ENCODE measurements around the gene GPC3. TPM values are rescaled to one million over a fixed set of nuclear protein-coding genes. Genes with fewer than 3 reads are reported as not detected.

The GPC3 gene
- total RNA-seq, 4 donors from 2014 or later: 1.2 to 13.3 (median 8.0) TPM

GRCh38 chrX:133834771-133835170 lies 150.6 kb downstream of the GPC3 start:
- Histone ChIP-seq H3K36me3 (no peaks in the 10 kb centered on the region), H3K27me3 (peaks cover 0 to 4% (median 0%) of the 10 kb centered on the region in 4 donors), H3K4me1 (no peaks in the 10 kb centered on the region), H3K4me3 (no peak overlapping the region), H3K9me3 (no peaks in the 10 kb centered on the region), H3K27ac (replicated peaks in 1 of 4) (no peak overlapping the region)
- no peak for TF ChIP-seq EP300 (IDR thresholded peaks at IDR 0.05)
- intact Hi-C loops (cut with DNase I): no loop called here
- DNase-seq (ENCODE audit: extremely low spot score): no peak
- WGBS: 47% methylated on average over 1 of the region's 1 CpG

- H3K4me1 ChIP-seq: no peaks in the 10 kb centered on the region
- intact Hi-C loops (cut with DNase I): no loop called here
- no peaks in the 10 kb centered on the region for H3K9me3 ChIP-seq
- no peaks in the 10 kb centered on the region for H3K27me3 ChIP-seq
- no peak for DNase-seq (ENCODE audit: extremely low spot score)
- H3K4me3 ChIP-seq: no peak overlapping the region
- H3K27ac ChIP-seq (replicated peaks in 1 of 4): no peak overlapping the region
- no peaks in the 10 kb centered on the region for H3K36me3 ChIP-seq
- TF ChIP-seq, protein P1, sequence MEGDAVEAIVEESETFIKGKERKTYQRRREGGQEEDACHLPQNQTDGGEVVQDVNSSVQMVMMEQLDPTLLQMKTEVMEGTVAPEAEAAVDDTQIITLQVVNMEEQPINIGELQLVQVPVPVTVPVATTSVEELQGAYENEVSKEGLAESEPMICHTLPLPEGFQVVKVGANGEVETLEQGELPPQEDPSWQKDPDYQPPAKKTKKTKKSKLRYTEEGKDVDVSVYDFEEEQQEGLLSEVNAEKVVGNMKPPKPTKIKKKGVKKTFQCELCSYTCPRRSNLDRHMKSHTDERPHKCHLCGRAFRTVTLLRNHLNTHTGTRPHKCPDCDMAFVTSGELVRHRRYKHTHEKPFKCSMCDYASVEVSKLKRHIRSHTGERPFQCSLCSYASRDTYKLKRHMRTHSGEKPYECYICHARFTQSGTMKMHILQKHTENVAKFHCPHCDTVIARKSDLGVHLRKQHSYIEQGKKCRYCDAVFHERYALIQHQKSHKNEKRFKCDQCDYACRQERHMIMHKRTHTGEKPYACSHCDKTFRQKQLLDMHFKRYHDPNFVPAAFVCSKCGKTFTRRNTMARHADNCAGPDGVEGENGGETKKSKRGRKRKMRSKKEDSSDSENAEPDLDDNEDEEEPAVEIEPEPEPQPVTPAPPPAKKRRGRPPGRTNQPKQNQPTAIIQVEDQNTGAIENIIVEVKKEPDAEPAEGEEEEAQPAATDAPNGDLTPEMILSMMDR (IDR thresholded peaks at IDR 0.05): no peak
- no peak for TF ChIP-seq POLR2A (IDR thresholded peaks at IDR 0.05; ENCODE audit: low read depth)
- no peak for TF ChIP-seq POLR2AphosphoS5 (IDR thresholded peaks at IDR 0.05)
Observed at GRCh38 chrX:133819546-133819945, 165.8 kb downstream of the GPC3 start.

GRCh38 chrX:133818019-133818418 lies 167.4 kb downstream of the GPC3 start:
- H3K4me3 ChIP-seq: no peak overlapping the region
- TF ChIP-seq POLR2A (IDR thresholded peaks at IDR 0.05; ENCODE audit: low read depth) (no peak), EP300 (IDR thresholded peaks at IDR 0.05) (no peak), POLR2AphosphoS5 (IDR thresholded peaks at IDR 0.05) (no peak)
- TF ChIP-seq, protein P1 (IDR thresholded peaks at IDR 0.05): no peak
- H3K27ac ChIP-seq (replicated peaks in 1 of 4): no peak overlapping the region
- H3K9me3 ChIP-seq: no peaks in the 10 kb centered on the region
- no peaks in the 10 kb centered on the region for H3K27me3 ChIP-seq
- H3K36me3 ChIP-seq: no peaks in the 10 kb centered on the region
- no peak for DNase-seq (ENCODE audit: extremely low spot score)
- 72% methylated on average over 5 of the region's 5 CpGs for WGBS
- H3K4me1 ChIP-seq: no peaks in the 10 kb centered on the region
- intact Hi-C loops (cut with DNase I): no loop called here

DNA sequence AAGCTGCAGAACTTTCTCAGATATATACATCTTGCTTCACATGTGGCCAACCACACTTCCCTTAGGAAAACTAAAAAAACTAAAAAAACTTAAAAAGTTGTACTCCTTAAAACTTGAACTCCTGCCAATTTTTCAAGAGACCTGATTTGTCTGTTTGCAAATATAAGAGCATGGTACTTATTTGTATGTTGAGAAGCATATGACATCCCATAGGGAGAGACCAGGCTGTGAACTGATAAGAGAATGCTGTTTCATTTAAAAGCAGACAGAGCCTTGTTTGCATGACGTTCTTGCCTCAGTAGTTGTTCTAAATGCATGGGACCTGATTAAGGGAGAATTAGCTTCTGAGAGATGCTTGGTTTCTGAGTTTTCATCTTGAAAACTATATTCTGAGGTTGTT lies 169.9 kb downstream of the GPC3 start:
- DNase-seq (ENCODE audit: extremely low spot score): no peak
- TF ChIP-seq POLR2A (IDR thresholded peaks at IDR 0.05; ENCODE audit: low read depth): no peak
- WGBS: 75% methylated on average over 1 of the region's 1 CpG
- no peak overlapping the region for H3K4me3 ChIP-seq
- no peaks in the 10 kb centered on the region for H3K9me3 ChIP-seq
- intact Hi-C loops (cut with DNase I): no loop called here
- no peaks in the 10 kb centered on the region for H3K36me3 ChIP-seq
- no peaks in the 10 kb centered on the region for H3K27me3 ChIP-seq
- no peak overlapping the region for H3K27ac ChIP-seq (replicated peaks in 1 of 4)
- no peaks in the 10 kb centered on the region for H3K4me1 ChIP-seq

- Histone ChIP-seq H3K27ac (replicated peaks in 1 of 4) (no peak overlapping the region), H3K36me3 (no peaks in the 10 kb centered on the region), H3K27me3 (no peaks in the 10 kb centered on the region), H3K4me3 (no peak overlapping the region), H3K9me3 (no peaks in the 10 kb centered on the region), H3K4me1 (no peaks in the 10 kb centered on the region)
- TF ChIP-seq, protein P1 (IDR thresholded peaks at IDR 0.05): no peak
- TF ChIP-seq EP300 (IDR thresholded peaks at IDR 0.05) (no peak), POLR2AphosphoS5 (IDR thresholded peaks at IDR 0.05) (no peak), POLR2A (IDR thresholded peaks at IDR 0.05; ENCODE audit: low read depth) (no peak)
- no peak for DNase-seq (ENCODE audit: extremely low spot score)
- WGBS: 63% methylated on average over 6 of the region's 6 CpGs
- intact Hi-C loops (cut with DNase I): no loop called here
Observed at GRCh38 chrX:133813971-133814370, 171.4 kb downstream of the GPC3 start.

DNA sequence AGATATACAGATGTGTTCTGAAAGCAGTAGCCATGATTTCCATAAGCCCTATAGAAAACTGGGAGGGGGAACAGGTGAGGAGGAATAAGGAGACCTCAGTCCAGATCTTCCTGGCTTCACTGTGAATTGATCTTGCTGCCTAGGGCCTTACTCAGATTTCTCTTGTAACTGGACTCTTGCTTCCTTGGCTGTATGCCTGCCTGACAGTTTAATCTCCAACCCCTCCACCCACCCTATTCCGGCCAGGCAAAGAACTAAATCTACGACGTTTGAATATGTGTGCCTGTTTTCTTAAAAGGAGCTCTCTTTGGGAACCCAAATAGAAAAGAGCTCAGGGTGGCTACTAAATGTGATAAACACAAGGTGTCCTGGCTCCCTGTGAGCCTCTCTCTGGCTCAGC lies 173.0 kb downstream of the GPC3 start:
- no peak for DNase-seq (ENCODE audit: extremely low spot score)
- intact Hi-C loops (cut with DNase I): no loop called here
- TF ChIP-seq, protein P1 (IDR thresholded peaks at IDR 0.05): no peak
- TF ChIP-seq POLR2AphosphoS5 (IDR thresholded peaks at IDR 0.05): no peak
- TF ChIP-seq POLR2A (IDR thresholded peaks at IDR 0.05; ENCODE audit: low read depth): no peak
- TF ChIP-seq EP300 (IDR thresholded peaks at IDR 0.05): no peak
- Histone ChIP-seq H3K4me1 (no peaks in the 10 kb centered on the region), H3K4me3 (no peak overlapping the region), H3K36me3 (no peaks in the 10 kb centered on the region), H3K27me3 (no peaks in the 10 kb centered on the region), H3K9me3 (no peaks in the 10 kb centered on the region), H3K27ac (replicated peaks in 1 of 4) (no peak overlapping the region)
- 59% methylated on average over 3 of the region's 3 CpGs for WGBS

Data from esophagus muscularis mucosa (tissue), 4 donors.